ENCODE data around the gene CTCF. TPM values are rescaled to one million over a fixed set of nuclear protein-coding genes. Genes with fewer than 3 reads are reported as not detected.

CTCF gene
- total and polyA plus RNA-seq, 2 donors from 2014 or later: 20.4 to 42.6 TPM

- Histone ChIP-seq H3K27ac (ENCODE audit: low read depth in 2 of 2, low read length in 2 of 2) (peak overlapping the region in 1 of 2 donors; percentile 20), H3K27me3 (ENCODE audit: control insufficient read depth, insufficient read depth, low read length) (no peaks in the 10 kb centered on the region), H3K4me3 (ENCODE audit: low read length in 3 of 3) (no peak overlapping the region), H3K4me1 (ENCODE audit: control insufficient read depth in 2 of 3, insufficient read depth in 2 of 3, low read depth in 1 of 3, low read length in 3 of 3) (peaks cover 0 to 9% (median 5%) of the 10 kb centered on the region in 3 donors), H3K9ac (ENCODE audit: low read length in 3 of 3) (no peak overlapping the region), H3K9me3 (ENCODE audit: control insufficient read depth in 2 of 3, insufficient read depth in 1 of 3, low read length in 3 of 3) (no peaks in the 10 kb centered on the region), H3K36me3 (ENCODE audit: control insufficient read depth in 2 of 3, insufficient read depth in 3 of 3, low read length in 3 of 3) (peaks cover 0 to 5% (median 3%) of the 10 kb centered on the region in 3 donors)
- DNase-seq (peak in 2 of 5 donors; percentile 61 to 83), FAIRE-seq (no peak)
- intact Hi-C loops (cut with DNase I): no loop called here
- TF ChIP-seq, protein P1, sequence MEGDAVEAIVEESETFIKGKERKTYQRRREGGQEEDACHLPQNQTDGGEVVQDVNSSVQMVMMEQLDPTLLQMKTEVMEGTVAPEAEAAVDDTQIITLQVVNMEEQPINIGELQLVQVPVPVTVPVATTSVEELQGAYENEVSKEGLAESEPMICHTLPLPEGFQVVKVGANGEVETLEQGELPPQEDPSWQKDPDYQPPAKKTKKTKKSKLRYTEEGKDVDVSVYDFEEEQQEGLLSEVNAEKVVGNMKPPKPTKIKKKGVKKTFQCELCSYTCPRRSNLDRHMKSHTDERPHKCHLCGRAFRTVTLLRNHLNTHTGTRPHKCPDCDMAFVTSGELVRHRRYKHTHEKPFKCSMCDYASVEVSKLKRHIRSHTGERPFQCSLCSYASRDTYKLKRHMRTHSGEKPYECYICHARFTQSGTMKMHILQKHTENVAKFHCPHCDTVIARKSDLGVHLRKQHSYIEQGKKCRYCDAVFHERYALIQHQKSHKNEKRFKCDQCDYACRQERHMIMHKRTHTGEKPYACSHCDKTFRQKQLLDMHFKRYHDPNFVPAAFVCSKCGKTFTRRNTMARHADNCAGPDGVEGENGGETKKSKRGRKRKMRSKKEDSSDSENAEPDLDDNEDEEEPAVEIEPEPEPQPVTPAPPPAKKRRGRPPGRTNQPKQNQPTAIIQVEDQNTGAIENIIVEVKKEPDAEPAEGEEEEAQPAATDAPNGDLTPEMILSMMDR (IDR thresholded peaks at IDR 0.05; ENCODE audit: borderline replicate concordance, extremely low read depth, insufficient read depth): no peak
Observed at GRCh38 chr16:67552476-67552875, 9.8 kb upstream of the CTCF start.

GRCh38 chr16:67555795-67556212 lies 6.5 kb upstream of the CTCF start:
- FAIRE-seq: no peak

GRCh38 chr16:67558859-67559258 lies 3.5 kb upstream of the CTCF start:
- FAIRE-seq (no peak), DNase-seq (peak in 1 of 5 donors; percentile 15)
- Histone ChIP-seq H3K36me3 (ENCODE audit: control insufficient read depth in 2 of 3, insufficient read depth in 3 of 3, low read length in 3 of 3) (no peaks in the 10 kb centered on the region), H3K9ac (ENCODE audit: low read length in 3 of 3) (no peak overlapping the region), H3K4me1 (ENCODE audit: control insufficient read depth in 2 of 3, insufficient read depth in 2 of 3, low read depth in 1 of 3, low read length in 3 of 3) (peaks cover 0 to 4% (median 0%) of the 10 kb centered on the region in 3 donors), H3K27ac (ENCODE audit: low read depth in 2 of 2, low read length in 2 of 2) (no peak overlapping the region), H3K27me3 (ENCODE audit: control insufficient read depth, insufficient read depth, low read length) (no peaks in the 10 kb centered on the region), H3K9me3 (ENCODE audit: control insufficient read depth in 2 of 3, insufficient read depth in 1 of 3, low read length in 3 of 3) (no peaks in the 10 kb centered on the region), H3K4me3 (ENCODE audit: low read length in 3 of 3) (no peak overlapping the region)
- TF ChIP-seq, protein P1 (IDR thresholded peaks at IDR 0.05; ENCODE audit: borderline replicate concordance, extremely low read depth, insufficient read depth): no peak
- intact Hi-C loops (cut with DNase I): no loop called here

More at GRCh38 chr16:67555795-67556212, 6.5 kb upstream of the CTCF start:
- DNase-seq: no peak
- intact Hi-C loops (cut with DNase I): no loop called here
- H3K9me3 ChIP-seq (ENCODE audit: control insufficient read depth in 2 of 3, insufficient read depth in 1 of 3, low read length in 3 of 3): no peaks in the 10 kb centered on the region
- H3K4me3 ChIP-seq (ENCODE audit: low read length in 3 of 3): no peak overlapping the region
- TF ChIP-seq, protein P1 (IDR thresholded peaks at IDR 0.05; ENCODE audit: borderline replicate concordance, extremely low read depth, insufficient read depth): no peak
- no peaks in the 10 kb centered on the region for H3K36me3 ChIP-seq (ENCODE audit: control insufficient read depth in 2 of 3, insufficient read depth in 3 of 3, low read length in 3 of 3)
- H3K9ac ChIP-seq (ENCODE audit: low read length in 3 of 3): no peak overlapping the region
- H3K27me3 ChIP-seq (ENCODE audit: control insufficient read depth, insufficient read depth, low read length): no peaks in the 10 kb centered on the region
- peak overlapping the region in 1 of 2 donors; percentile 37 for H3K27ac ChIP-seq (ENCODE audit: low read depth in 2 of 2, low read length in 2 of 2)
- H3K4me1 ChIP-seq (ENCODE audit: control insufficient read depth in 2 of 3, insufficient read depth in 2 of 3, low read depth in 1 of 3, low read length in 3 of 3): peaks cover 0 to 9% (median 5%) of the 10 kb centered on the region in 3 donors
